ENCODE data around the gene CRAT.
A peak's percentile ranks its signal among the peaks of the same experiment; 100 is the strongest.

CRAT gene

GRCh38 chr9:129084087-129084486 is 26.5 kb downstream of the CRAT start:
- Histone ChIP-seq H4K5ac (ENCODE audit: low read length) (no peak overlapping the region), H2BK15ac (replicated peaks; ENCODE audit: low read depth) (no peak overlapping the region), H3K18ac (ENCODE audit: low read length) (no peak overlapping the region), H2BK120ac (ENCODE audit: low read depth, low read length) (no peak overlapping the region), H2BK5ac (ENCODE audit: low read length) (no peak overlapping the region), H3K56ac (ENCODE audit: low read length) (no peak overlapping the region), H4K8ac (ENCODE audit: low read depth, low read length) (no peak overlapping the region), H3K27me3 (ENCODE audit: insufficient read depth, low read length, poor library complexity) (no peaks in the 10 kb centered on the region), H3K4me1 (ENCODE audit: control insufficient read depth, low read depth, low read length) (peaks cover 3% of the 10 kb centered on the region), H3K4me3 (ENCODE audit: low read length) (no peak overlapping the region), H3K79me2 (ENCODE audit: control insufficient read depth, insufficient read depth, low read length) (peaks cover 22% of the 10 kb centered on the region), H3K4me2 (ENCODE audit: low read length) (no peak overlapping the region), H3K79me1 (ENCODE audit: low read length) (peaks cover 23% of the 10 kb centered on the region), H3K9ac (ENCODE audit: low read length) (no peak overlapping the region), H3K36me3 (ENCODE audit: control insufficient read depth, insufficient read depth, low read length) (peaks cover 2% of the 10 kb centered on the region), H3K4ac (ENCODE audit: low read depth, low read length) (no peak overlapping the region), H3K27ac (ENCODE audit: low read depth, low read length) (no peak overlapping the region), H3K23ac (ENCODE audit: low read length) (no peak overlapping the region), H2AK5ac (ENCODE audit: low read length) (no peak overlapping the region)
- WGBS (ENCODE audit: extremely low coverage, insufficient coverage, low lambda C conversion rate), result no CpG with 5 or more reads among the region's 7 CpGs
- no peak for DNase-seq

- Histone ChIP-seq H2BK120ac (ENCODE audit: low read depth, low read length) (no peak overlapping the region), H4K5ac (ENCODE audit: low read length) (no peak overlapping the region), H3K79me2 (ENCODE audit: control insufficient read depth, insufficient read depth, low read length) (peaks cover 22% of the 10 kb centered on the region), H3K4me3 (ENCODE audit: low read length) (peak overlapping the region; percentile 60), H4K8ac (ENCODE audit: low read depth, low read length) (no peak overlapping the region), H3K79me1 (ENCODE audit: low read length) (peaks cover 23% of the 10 kb centered on the region), H3K27ac (ENCODE audit: low read depth, low read length) (peak overlapping the region; percentile 7), H3K36me3 (ENCODE audit: control insufficient read depth, insufficient read depth, low read length) (peaks cover 2% of the 10 kb centered on the region), H3K9ac (ENCODE audit: low read length) (peak overlapping the region; percentile 84), H2BK5ac (ENCODE audit: low read length) (no peak overlapping the region), H3K27me3 (ENCODE audit: insufficient read depth, low read length, poor library complexity) (no peaks in the 10 kb centered on the region), H3K56ac (ENCODE audit: low read length) (peak overlapping the region; percentile 91), H3K4me2 (ENCODE audit: low read length) (peak overlapping the region; percentile 86), H3K4ac (ENCODE audit: low read depth, low read length) (peak overlapping the region; percentile 91), H3K4me1 (ENCODE audit: control insufficient read depth, low read depth, low read length) (peaks cover 3% of the 10 kb centered on the region), H2AK5ac (ENCODE audit: low read length) (peak overlapping the region; percentile 27), H3K23ac (ENCODE audit: low read length) (no peak overlapping the region), H3K18ac (ENCODE audit: low read length) (peak overlapping the region; percentile 29), H2BK15ac (replicated peaks; ENCODE audit: low read depth) (no peak overlapping the region)
- WGBS (ENCODE audit: extremely low coverage, insufficient coverage, low lambda C conversion rate), result no CpG with 5 or more reads among the region's 30 CpGs
- no peak for DNase-seq
Observed at GRCh38 chr9:129081388-129081904, 29.1 kb downstream of the CRAT start.

GRCh38 chr9:129080601-129081387 is 29.8 kb downstream of the CRAT start, which contains the start of gene DOLPP1:
Gene DOLPP1, plus strand, starts transcription at chr9:129081111. Its CDS starts 21 bp downstream, at chr9:129081132.
- peak within 1 kb of the TSS; percentile 29 for H3K18ac ChIP-seq (ENCODE audit: low read length)
- no CpG with 5 or more reads among the region's 70 CpGs for WGBS (ENCODE audit: extremely low coverage, insufficient coverage, low lambda C conversion rate)
- peak within 1 kb of the TSS; percentile 91 for H3K4ac ChIP-seq (ENCODE audit: low read depth, low read length)
- peak within 1 kb of the TSS; percentile 91 for H3K56ac ChIP-seq (ENCODE audit: low read length)
- peak within 1 kb of the TSS; percentile 84 for H3K9ac ChIP-seq (ENCODE audit: low read length)
- no peak within 1 kb of the TSS for H2BK15ac ChIP-seq (replicated peaks; ENCODE audit: low read depth)
- peak within 1 kb of the TSS; percentile 27 for H2AK5ac ChIP-seq (ENCODE audit: low read length)
- H2BK120ac ChIP-seq (ENCODE audit: low read depth, low read length), result no peak within 1 kb of the TSS
- peak within 1 kb of the TSS; percentile 81 for H3K4me3 ChIP-seq (ENCODE audit: low read length)
- H4K5ac ChIP-seq (ENCODE audit: low read length), result no peak within 1 kb of the TSS
- H3K27ac ChIP-seq (ENCODE audit: low read depth, low read length), result peak within 1 kb of the TSS; percentile 7
- no peaks in the 10 kb centered on the region for H3K27me3 ChIP-seq (ENCODE audit: insufficient read depth, low read length, poor library complexity)
- H3K79me1 ChIP-seq (ENCODE audit: low read length), result peaks cover 23% of the 10 kb centered on the region
- peaks cover 2% of the 10 kb centered on the region for H3K36me3 ChIP-seq (ENCODE audit: control insufficient read depth, insufficient read depth, low read length)
- H2BK5ac ChIP-seq (ENCODE audit: low read length), result no peak within 1 kb of the TSS
- H3K4me2 ChIP-seq (ENCODE audit: low read length), result peak within 1 kb of the TSS; percentile 92
- H3K23ac ChIP-seq (ENCODE audit: low read length), result no peak within 1 kb of the TSS
- peak; percentile 100 for DNase-seq
- H3K4me1 ChIP-seq (ENCODE audit: control insufficient read depth, low read depth, low read length), result peaks cover 3% of the 10 kb centered on the region
- H4K8ac ChIP-seq (ENCODE audit: low read depth, low read length), result no peak within 1 kb of the TSS
- peaks cover 22% of the 10 kb centered on the region for H3K79me2 ChIP-seq (ENCODE audit: control insufficient read depth, insufficient read depth, low read length)

DNA sequence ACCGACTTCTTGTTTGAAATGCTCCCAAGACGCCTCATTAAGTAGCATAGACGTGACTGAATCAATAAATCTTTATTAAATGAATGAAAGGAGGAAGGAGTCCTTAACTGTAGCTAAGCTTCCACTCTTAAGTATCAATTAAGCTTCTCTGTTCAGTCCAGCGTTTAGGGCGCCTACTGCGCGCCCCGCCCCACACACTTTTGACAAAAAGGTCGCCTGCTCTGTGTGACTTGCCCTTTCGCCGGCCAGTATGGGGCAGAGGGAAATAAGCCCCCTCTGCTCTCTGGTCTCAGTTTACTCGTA is 30.3 kb downstream of the CRAT start:
- WGBS (ENCODE audit: extremely low coverage, insufficient coverage, low lambda C conversion rate), result no CpG with 5 or more reads among the region's 12 CpGs
- H3K4me3 ChIP-seq (ENCODE audit: low read length), result peak overlapping the region; percentile 81

DNA sequence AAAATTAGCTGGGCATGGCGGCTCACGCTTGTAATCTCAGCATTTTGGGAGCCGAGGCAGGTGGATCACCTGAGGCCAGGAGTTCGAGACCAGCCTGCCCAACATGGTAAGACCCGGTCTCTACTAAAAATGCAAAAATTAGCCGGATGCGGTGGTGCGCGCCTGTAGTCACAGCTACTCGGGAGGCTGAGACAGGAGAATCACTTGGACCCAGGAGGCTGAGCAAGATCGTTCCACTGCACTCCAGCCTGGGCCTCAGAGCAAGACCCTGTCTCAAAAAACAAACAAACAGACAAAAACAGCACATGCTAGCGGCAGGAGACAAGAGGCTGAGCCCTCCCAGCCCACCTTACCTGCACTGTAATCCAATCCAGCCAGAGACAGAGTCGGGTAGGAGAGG is 30.8 kb downstream of the CRAT start:
- Histone ChIP-seq H2BK15ac (replicated peaks; ENCODE audit: low read depth) (no peak overlapping the region), H3K27ac (ENCODE audit: low read depth, low read length) (no peak overlapping the region), H3K36me3 (ENCODE audit: control insufficient read depth, insufficient read depth, low read length) (no peaks in the 10 kb centered on the region), H3K4ac (ENCODE audit: low read depth, low read length) (no peak overlapping the region), H2BK120ac (ENCODE audit: low read depth, low read length) (no peak overlapping the region), H3K4me3 (ENCODE audit: low read length) (no peak overlapping the region), H3K27me3 (ENCODE audit: insufficient read depth, low read length, poor library complexity) (no peaks in the 10 kb centered on the region), H3K9ac (ENCODE audit: low read length) (peak overlapping the region; percentile 78), H3K79me2 (ENCODE audit: control insufficient read depth, insufficient read depth, low read length) (peaks cover 22% of the 10 kb centered on the region), H3K56ac (ENCODE audit: low read length) (peak overlapping the region; percentile 60), H3K4me2 (ENCODE audit: low read length) (peak overlapping the region; percentile 92), H2AK5ac (ENCODE audit: low read length) (no peak overlapping the region), H3K4me1 (ENCODE audit: control insufficient read depth, low read depth, low read length) (peaks cover 3% of the 10 kb centered on the region), H4K8ac (ENCODE audit: low read depth, low read length) (no peak overlapping the region), H4K5ac (ENCODE audit: low read length) (no peak overlapping the region), H3K79me1 (ENCODE audit: low read length) (peaks cover 23% of the 10 kb centered on the region), H3K23ac (ENCODE audit: low read length) (no peak overlapping the region), H2BK5ac (ENCODE audit: low read length) (no peak overlapping the region), H3K18ac (ENCODE audit: low read length) (no peak overlapping the region)
- no CpG with 5 or more reads among the region's 13 CpGs for WGBS (ENCODE audit: extremely low coverage, insufficient coverage, low lambda C conversion rate)
- no peak for DNase-seq

More for the DNA sequence above, 30.3 kb downstream of the CRAT start:
- H3K4me1 ChIP-seq (ENCODE audit: control insufficient read depth, low read depth, low read length), result peaks cover 3% of the 10 kb centered on the region
- no peak overlapping the region for H2AK5ac ChIP-seq (ENCODE audit: low read length)
- peaks cover 22% of the 10 kb centered on the region for H3K79me2 ChIP-seq (ENCODE audit: control insufficient read depth, insufficient read depth, low read length)
- H3K36me3 ChIP-seq (ENCODE audit: control insufficient read depth, insufficient read depth, low read length), result peaks cover 2% of the 10 kb centered on the region
- no peak overlapping the region for H2BK120ac ChIP-seq (ENCODE audit: low read depth, low read length)
- no peak overlapping the region for H2BK15ac ChIP-seq (replicated peaks; ENCODE audit: low read depth)
- H3K27me3 ChIP-seq (ENCODE audit: insufficient read depth, low read length, poor library complexity), result no peaks in the 10 kb centered on the region
- no peak overlapping the region for H4K8ac ChIP-seq (ENCODE audit: low read depth, low read length)
- H3K23ac ChIP-seq (ENCODE audit: low read length), result no peak overlapping the region
- peak overlapping the region; percentile 89 for H3K56ac ChIP-seq (ENCODE audit: low read length)
- peak overlapping the region; percentile 78 for H3K9ac ChIP-seq (ENCODE audit: low read length)
- H3K79me1 ChIP-seq (ENCODE audit: low read length), result peaks cover 23% of the 10 kb centered on the region
- no peak for DNase-seq
- H3K27ac ChIP-seq (ENCODE audit: low read depth, low read length), result no peak overlapping the region
- peak overlapping the region; percentile 92 for H3K4me2 ChIP-seq (ENCODE audit: low read length)
- no peak overlapping the region for H2BK5ac ChIP-seq (ENCODE audit: low read length)
- no peak overlapping the region for H4K5ac ChIP-seq (ENCODE audit: low read length)
- no peak overlapping the region for H3K4ac ChIP-seq (ENCODE audit: low read depth, low read length)
- no peak overlapping the region for H3K18ac ChIP-seq (ENCODE audit: low read length)

Data from mesendoderm (in vitro differentiated cells).